ENCODE measurements around the gene CPM. TPM values are rescaled to one million over a fixed set of nuclear protein-coding genes. Genes with fewer than 3 reads are reported as not detected.
"Not testable (repeated sequence)": the region's sequence is repeated elsewhere in the genome, so short reads cannot be mapped to it uniquely, and the experiment has no call there.

CPM gene
- total and polyA plus RNA-seq, 12 donors = 2.1 to 17.8 (median 5.4) TPM

DNA sequence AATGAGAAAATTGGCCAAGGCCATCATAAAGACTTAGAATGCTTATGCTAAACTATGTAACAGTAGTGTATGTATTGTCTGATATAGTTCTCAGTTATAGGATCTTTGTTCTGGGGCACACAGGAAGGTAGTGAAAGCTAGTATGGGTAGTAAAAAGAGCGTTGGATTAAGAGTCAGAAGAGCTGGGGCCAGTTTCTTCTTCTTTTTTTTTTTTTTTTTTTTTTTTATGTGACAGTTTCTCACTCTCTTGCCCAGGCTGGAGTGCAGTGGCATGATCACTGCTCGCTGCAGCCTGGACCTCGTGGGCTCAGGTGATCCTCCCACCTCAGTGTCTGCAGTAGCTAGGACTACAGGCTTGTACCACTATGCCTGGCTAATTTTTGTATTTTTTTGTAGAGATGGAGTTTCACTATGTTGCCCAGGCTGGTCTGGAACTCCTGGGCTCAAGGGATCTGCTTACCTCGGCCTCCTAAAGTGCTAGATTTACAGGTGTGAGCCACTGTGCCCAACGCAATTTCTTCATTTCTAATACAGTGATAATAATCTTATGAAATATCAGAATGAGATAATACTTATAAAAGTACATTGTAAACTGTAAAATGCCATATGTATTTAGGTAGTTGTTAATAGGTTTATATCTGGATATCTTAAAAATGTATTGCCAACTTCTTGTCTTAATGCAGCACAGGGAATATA lies 117.6 kb downstream of the CPM start:
- no peak for DNase-seq
- Histone ChIP-seq H3K4me1 (peaks cover 0 to 56% (median 27%) of the 10 kb centered on the region in 9 donors), H3K4me3 (no peak overlapping the region), H3K9me3 (peaks cover 0 to under 1% (median 0%) of the 10 kb centered on the region in 11 donors), H3K27ac (peak overlapping the region in 1 of 10 donors; percentile 2), H3K27me3 (no peaks in the 10 kb centered on the region), H3K36me3 (peaks cover 0 to 100% (median 52%) of the 10 kb centered on the region in 9 donors)
- intact Hi-C loops (cut with DNase I) = loop anchor here in 1 of 10 donors (10.0 kb wide), 1 partner anchor 91 kb away; no protein-coding TSS in a partner anchor
- ATAC-seq = no peak
- TF ChIP-seq CTCF (IDR thresholded peaks at IDR 0.05) = no peak
- WGBS, 2 donors = 83 to 84% methylated on average over 5 of the region's 5 CpGs

GRCh38 chr12:68814490-68815231 lies 118.3 kb downstream of the CPM start:
- DNase-seq (no peak), ATAC-seq (no peak)
- TF ChIP-seq CTCF (IDR thresholded peaks at IDR 0.05) = no peak
- WGBS, 2 donors = 75 to 90% methylated on average over 3 of the region's 3 CpGs
- intact Hi-C loops (cut with DNase I) = loop anchor here in 1 of 10 donors (10.0 kb wide), 1 partner anchor 90 kb away; no protein-coding TSS in a partner anchor
- Histone ChIP-seq H3K4me3 (no peak overlapping the region), H3K9me3 (no peaks in the 10 kb centered on the region), H3K4me1 (peaks cover 0 to 63% (median 27%) of the 10 kb centered on the region in 9 donors), H3K36me3 (peaks cover 0 to 100% (median 47%) of the 10 kb centered on the region in 9 donors), H3K27me3 (no peaks in the 10 kb centered on the region), H3K27ac (peak overlapping the region in 1 of 10 donors; percentile 2)

DNA sequence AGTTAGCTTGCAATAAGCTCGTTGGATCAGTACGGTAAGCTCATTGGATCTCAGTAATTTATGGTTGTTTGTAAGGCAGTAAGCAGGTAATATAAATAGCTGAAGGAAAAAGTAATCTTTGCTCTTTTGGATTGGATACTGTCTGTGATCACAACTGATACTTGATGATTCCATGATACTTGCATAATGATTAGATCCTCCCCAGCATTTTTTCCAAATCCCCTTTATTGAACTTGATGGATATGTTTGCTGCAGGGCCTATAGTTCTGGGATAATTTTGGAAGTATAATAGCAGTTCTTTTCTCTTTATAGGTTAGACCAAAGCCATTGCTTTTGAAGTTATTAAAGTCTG lies 119.8 kb downstream of the CPM start:
- H3K27me3 ChIP-seq = no peaks in the 10 kb centered on the region
- DNase-seq (no peak), ATAC-seq (no peak)
- no peak overlapping the region for H3K27ac ChIP-seq
- H3K4me1 ChIP-seq = peaks cover 0 to 70% (median 26%) of the 10 kb centered on the region in 9 donors
- no peaks in the 10 kb centered on the region for H3K9me3 ChIP-seq
- peaks cover 0 to 93% (median 41%) of the 10 kb centered on the region in 9 donors for H3K36me3 ChIP-seq
- no peak overlapping the region for H3K4me3 ChIP-seq
- intact Hi-C loops (cut with DNase I) = loop anchor here in 1 of 10 donors (10.0 kb wide), 1 partner anchor 88 kb away; no protein-coding TSS in a partner anchor
- no peak for TF ChIP-seq CTCF (IDR thresholded peaks at IDR 0.05)
- WGBS, 2 donors = 83 to 88% methylated on average over 2 of the region's 2 CpGs

DNA sequence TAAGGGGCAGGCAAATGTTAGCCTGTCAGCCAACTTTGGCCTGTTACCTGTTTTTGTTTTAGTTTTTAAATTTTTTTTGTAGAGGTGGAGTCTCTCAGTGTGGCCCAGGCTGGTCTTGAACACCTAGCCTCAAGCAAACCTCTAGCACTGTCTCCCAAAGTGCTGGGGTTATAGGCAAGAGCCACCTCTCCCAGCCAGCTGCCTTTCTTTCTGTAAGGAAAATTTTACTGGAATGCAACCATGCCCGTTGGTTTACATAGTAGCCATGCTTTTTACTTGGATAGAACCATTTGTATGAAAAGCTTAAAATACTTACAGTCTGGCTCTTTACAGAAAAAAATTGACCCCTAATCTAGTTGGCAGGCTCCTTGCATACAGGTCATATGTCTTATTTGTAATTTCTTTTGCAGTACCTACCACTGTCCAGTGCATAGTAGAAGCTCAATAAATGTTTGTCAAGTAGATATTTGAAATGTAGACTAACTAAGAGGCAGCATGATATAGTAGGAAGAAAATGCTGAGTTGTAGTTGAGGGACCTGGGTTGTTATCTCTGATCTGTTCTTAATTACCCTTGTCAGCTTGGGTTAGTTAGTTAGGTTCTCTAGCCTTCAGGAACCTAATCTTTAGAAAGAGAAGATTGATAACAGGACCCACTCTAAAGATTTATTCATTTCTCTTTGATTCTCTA lies 120.3 kb downstream of the CPM start:
- H3K27me3 ChIP-seq = no peaks in the 10 kb centered on the region
- intact Hi-C loops (cut with DNase I) = loop anchor here in 1 of 10 donors (10.0 kb wide), 1 partner anchor 88 kb away; no protein-coding TSS in a partner anchor
- DNase-seq (no peak), ATAC-seq (no peak)
- H3K36me3 ChIP-seq = peaks cover 0 to 87% (median 36%) of the 10 kb centered on the region in 9 donors
- WGBS, 2 donors = 82 to 85% methylated on average over 1 of the region's 1 CpG
- no peak for TF ChIP-seq CTCF (IDR thresholded peaks at IDR 0.05)
- H3K4me1 ChIP-seq = peaks cover 0 to 70% (median 27%) of the 10 kb centered on the region in 9 donors
- H3K9me3 ChIP-seq = no peaks in the 10 kb centered on the region
- H3K27ac ChIP-seq = no peak overlapping the region
- no peak overlapping the region for H3K4me3 ChIP-seq

- H3K9me3 ChIP-seq, H3K4me3 ChIP-seq, H3K27me3 ChIP-seq, DNase-seq, H3K27ac ChIP-seq, ATAC-seq: not testable (repeated sequence)
- Histone ChIP-seq H3K4me1 (peaks cover 3 to 79% (median 31%) of the 10 kb centered on the region in 9 donors), H3K36me3 (peaks cover 0 to 76% (median 32%) of the 10 kb centered on the region in 9 donors)
- WGBS, 2 donors = 80 to 81% methylated on average over 6 of the region's 6 CpGs
- intact Hi-C loops (cut with DNase I) = loop anchor here in 1 of 10 donors (10.0 kb wide), 1 partner anchor 87 kb away; no protein-coding TSS in a partner anchor
Observed at GRCh38 chr12:68811573-68811972, 121.4 kb downstream of the CPM start.

GRCh38 chr12:68810027-68810389 lies 123.0 kb downstream of the CPM start:
- peaks cover 3 to 69% (median 30%) of the 10 kb centered on the region in 9 donors for H3K4me1 ChIP-seq
- WGBS, 2 donors = 97 to 98% methylated on average over 13 of the region's 13 CpGs
- H3K36me3 ChIP-seq = peaks cover 0 to 60% (median 22%) of the 10 kb centered on the region in 9 donors
- not testable (repeated sequence) for H3K27me3 ChIP-seq, ATAC-seq, H3K9me3 ChIP-seq, DNase-seq, H3K27ac ChIP-seq
- intact Hi-C loops (cut with DNase I) = loop anchor here in 1 of 10 donors (10.0 kb wide), 1 partner anchor 85 kb away; no protein-coding TSS in a partner anchor
- peak overlapping the region in 2 of 10 donors; percentile 91 to 94 for H3K4me3 ChIP-seq

Measured in heart right ventricle (tissue), 16 donors.